G401.6 (cell line): ENCODE measurements around the gene PTGIR.

Experiments
- FAIRE-seq: peaks from 2 replicates; lab custom pipeline; 2012; peaks lifted over from hg19 to GRCh38; lab: Jason Lieb, UNC

PTGIR gene

DNA sequence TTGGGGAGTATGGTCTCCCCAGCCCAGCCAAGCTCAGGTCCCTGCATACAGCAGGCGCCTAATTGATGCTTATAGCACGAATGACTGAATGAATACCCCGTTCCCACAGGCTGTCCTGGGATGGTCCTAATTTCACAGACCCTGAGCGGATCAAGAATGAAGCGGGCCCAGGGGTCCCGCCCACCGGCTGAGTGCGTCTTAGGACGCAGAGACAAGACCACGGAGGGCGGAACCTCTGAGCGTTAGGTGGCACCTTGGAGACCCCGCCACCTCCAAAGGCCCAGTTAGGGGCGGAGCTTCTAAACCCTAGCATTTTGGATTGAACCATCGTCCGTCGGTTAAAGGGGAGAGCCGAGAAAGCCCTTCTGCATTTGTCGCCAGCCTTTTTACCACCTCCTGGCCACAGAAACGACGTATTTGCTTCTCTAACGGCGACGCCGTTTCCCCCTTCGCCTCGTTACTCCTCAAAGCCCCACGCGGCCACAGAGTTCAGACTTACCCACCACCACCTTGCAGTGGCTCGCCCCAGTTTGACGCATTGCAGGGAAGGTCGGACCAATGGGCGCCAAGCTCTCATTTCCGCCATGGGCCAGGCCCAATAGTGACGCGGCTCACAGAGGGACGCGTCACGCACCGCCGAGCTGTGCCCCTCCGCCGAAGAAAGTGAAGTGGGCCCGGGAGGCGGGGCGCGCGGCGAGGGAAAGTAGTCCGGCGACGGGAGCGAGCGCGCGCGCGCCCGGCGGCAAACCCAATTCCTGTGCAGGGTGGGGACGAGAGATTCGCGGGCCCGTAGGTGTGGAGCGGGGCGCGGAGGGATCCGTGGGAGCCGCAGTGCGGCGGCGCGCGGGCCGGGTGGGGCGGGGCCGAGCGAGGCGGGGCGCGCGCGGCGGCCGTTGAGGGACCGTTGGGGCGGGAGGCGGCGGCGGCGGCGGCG is 24.2 kb downstream of the PTGIR start:
- FAIRE-seq = peak; percentile 80

DNA sequence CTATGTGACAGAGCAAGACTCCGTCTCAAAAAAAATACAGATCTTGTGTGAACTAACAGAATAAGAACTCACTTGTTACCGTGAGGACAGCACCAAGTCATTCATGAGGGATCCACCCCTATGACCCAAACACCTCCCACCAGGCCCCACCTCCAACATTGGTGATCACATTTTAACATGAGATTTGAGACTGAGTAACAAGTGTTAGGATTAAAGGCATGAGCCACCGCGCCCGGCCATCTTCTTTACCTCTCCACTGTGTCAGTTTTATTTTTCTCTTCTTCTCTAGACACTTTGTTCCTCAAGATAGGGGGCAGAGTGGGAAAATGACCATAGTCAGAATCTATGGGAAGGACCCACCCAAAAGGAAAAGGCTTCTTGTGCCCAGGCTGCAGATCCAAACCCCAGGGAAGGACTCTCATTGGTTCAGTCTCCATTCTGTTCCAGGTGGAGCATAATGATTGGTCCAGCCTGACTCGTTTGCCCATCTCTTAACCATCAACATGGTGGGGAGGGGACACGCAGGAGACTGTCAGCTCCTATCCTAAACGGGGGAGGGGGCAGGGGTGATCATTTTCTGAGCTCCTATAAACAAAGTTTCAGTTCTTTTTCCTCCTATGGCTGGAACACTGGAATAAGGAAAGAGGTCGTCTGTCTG is 25.0 kb downstream of the PTGIR start:
- FAIRE-seq = no peak

DNA sequence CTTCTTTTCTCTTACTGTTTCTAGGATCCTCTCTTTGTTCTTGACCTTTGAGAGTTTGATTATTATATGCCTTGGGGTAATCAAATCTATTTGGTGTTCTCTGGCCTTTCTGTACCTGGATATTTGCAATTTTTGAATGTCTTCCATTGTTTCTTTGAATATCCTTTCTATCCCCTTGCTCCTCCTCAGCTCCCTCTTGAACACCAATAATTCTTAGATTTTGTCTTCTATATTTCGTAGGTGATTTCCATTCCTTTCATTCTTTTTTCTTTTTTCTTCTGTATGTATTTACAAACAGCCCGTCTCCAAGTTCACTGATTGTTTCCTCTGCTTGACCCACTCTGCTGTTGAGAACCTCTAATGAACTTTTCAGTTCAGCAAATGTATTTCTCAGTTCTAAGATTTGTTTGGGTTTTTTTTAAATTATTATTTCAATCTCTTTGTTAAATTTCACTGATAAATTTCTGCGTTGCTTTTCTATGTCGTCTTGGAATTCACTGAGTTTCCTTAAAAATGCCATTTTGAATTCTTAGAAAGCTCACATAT is 26.4 kb downstream of the PTGIR start:
- FAIRE-seq = no peak

DNA sequence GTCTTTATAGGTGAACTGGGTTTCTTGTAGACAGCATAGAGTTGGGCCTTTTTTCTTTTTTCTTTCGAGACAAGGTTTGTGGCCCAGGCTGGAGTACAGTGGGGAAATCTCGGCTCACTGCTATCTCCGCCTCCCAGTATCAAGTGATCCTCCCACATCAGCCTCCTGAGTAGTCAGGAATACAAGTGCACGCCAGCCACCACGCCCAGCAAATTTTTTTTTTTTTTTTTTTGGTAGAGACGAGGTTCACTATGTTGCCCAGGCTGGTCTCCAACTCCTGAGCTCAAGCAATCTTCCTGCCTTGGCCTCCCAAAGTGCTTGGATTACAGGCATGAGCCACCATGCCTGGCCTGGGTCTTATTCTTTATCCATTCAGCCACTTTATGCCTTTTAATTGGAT is 28.9 kb downstream of the PTGIR start:
- FAIRE-seq = no peak

DNA sequence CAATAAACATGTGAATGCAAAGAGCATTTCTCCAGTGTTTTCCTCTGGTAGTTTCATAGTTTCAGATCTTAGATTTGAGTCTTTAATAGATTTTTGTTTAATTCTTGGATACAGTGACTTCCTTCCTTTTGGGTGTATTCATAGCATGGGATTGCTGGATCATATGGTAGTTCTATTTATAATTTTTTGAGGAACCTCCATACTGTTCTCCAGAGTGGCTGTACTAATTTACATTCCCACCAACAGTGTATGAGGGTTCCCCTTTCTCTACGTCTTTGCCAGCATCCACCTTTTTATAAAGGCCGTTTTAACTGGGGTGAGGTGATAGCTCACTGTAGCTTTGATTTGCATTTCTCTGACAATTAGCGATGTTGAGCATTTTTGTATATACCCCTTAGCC is 33.0 kb downstream of the PTGIR start:
- no peak for FAIRE-seq

DNA sequence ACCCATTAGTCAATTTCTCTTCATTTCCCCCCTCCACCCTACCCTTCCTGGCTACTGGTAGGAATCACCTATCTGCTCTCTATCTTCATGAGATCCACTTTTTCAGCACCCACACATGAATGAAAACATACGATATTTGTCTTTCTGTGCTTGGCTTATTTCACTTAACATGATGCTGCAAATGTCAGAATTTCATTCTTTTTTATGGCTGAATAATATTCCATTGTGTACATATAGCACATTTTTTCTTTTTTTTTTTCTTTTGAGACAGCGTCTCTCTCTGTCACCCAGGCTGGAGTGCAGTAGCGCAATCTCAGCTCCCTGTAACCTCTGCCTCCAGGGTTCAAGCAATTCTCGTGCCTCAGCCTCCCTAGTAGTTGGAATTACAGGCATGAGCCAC is 33.6 kb downstream of the PTGIR start:
- FAIRE-seq = no peak

DNA sequence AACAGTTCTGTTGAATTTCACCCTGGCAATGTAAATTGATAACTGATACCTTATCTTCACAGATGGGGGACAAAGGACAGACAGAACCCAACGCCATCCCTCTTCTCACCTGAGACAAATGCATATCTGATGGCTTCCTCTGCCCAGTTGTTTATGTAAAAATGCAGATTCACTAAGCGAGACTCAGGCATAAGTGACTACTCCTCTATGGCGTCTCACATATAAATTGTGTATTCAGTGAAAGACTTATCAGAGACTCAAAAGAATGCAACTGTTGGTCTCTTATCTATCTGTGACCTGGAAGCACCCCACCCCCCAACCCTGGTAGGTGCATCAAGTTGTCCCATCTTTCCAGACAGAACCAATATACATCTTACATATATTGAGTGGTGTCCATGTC is 37.0 kb downstream of the PTGIR start:
- FAIRE-seq = no peak

DNA sequence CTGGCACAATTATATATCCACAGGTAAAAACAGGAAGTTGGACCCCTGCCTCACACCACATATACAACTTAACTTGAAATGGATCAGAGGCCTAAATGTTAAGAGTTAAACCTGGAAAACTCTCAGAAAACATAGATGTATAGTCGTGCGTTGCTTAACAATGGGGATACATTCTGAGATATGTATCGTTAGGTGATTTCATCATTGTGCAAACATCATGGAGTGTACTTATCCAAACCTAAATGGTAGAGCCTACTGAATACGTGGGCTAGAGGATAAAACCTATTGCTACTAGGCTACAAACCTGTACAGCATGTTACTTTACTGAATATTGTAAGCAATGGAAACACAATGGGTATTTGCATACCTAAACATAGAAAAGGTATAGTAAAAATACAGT is 38.6 kb downstream of the PTGIR start:
- no peak for FAIRE-seq

DNA sequence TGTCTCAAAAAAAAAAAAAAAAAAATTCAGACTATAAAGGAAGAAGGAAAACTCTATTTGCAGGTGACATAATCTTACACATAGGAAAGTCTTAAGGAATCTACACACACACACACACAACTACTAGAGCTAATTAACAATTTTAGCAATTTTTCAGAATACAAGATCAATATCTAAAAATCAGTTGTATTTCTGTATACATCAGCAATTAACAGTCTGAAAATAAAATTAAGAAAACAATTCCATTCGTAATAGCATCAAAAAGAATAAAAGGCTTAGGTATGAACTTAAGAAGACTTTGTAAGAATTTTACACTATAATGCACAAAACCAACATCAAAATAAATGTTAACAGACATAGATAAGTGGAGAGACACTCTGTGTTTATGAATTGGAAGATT is 39.4 kb downstream of the PTGIR start:
- FAIRE-seq = peak; percentile 15

DNA sequence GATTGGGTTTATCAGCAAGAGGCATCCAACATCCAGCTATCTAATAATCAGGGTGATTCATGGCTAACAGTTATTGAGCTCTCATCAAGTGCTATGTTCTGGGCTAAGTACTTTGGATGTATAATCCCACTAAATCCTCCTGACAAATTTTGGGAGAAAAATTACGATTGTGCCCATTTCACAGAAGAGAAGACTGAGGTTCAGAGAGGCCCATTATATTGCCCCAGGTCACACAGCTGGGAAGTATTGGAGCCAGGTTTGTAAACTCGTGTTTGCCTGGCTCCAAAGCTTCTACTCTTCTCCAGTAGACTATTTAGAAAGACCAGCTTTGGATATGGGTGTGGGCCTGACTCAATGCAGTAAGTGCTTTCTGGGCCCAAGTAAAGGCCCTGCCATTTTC is 44.6 kb downstream of the PTGIR start:
- no peak for FAIRE-seq

DNA sequence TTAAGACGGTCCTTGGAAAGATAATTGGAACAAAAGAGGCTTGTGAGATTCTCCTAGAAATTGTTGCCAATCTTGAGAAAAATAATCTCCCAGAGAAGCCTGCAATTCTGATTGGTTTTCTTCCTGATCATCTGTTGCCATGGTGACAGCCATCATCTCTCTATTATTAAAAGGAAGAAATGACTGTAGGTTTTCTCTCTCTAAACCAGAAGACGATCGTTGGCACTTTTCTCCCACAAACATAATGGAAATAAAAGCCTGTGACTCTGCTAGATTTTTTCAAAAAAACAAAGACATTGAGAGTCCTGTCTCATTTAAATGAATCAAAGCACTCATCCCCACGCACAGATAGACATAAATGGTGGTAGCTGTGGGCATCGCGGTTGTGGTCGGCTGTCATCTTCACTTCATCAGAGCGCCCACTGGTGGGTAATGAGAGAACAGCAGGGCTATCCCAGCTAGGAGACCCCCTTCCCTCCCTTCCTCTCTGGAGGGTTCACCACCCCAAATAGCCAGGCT is 45.5 kb downstream of the PTGIR start:
- FAIRE-seq = no peak

DNA sequence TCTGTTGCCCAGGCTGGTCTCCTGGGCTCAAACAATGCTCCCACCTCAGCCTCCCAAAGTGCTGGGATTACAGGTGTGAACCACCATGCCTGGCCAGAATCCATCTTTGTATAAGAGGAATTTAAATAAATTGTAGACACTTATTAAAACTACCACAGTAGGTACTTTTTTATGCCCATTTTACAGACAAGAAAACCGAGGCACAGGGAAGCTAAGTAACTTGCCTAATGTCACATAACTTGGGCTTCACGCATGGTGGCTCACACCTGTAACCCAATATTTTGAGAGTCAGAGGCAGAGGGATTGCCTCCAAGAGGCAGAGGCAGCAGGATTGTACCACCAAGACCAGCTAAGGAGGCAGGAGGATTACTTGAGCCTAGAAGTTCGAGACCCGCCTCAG is 46.4 kb downstream of the PTGIR start:
- FAIRE-seq = no peak

DNA sequence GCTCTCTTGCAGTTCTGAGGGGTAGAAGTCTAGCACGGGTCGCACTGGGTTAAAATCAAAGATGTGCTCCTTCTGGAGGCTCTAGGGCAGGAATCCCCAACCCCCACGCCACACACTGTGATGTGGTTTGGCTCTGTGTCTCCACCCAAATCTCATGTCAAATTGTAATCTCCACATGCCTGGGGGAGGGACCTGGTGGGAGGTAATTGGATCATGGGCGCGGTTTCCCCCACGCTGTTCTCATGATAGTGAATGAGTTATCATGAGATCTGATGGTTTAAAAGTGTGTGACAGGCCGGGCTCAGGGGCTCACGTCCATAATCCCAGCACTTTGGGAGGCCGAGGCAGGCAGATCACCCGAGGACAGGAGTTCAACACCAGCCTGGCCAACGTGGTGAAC is 50.4 kb downstream of the PTGIR start:
- FAIRE-seq = no peak

DNA sequence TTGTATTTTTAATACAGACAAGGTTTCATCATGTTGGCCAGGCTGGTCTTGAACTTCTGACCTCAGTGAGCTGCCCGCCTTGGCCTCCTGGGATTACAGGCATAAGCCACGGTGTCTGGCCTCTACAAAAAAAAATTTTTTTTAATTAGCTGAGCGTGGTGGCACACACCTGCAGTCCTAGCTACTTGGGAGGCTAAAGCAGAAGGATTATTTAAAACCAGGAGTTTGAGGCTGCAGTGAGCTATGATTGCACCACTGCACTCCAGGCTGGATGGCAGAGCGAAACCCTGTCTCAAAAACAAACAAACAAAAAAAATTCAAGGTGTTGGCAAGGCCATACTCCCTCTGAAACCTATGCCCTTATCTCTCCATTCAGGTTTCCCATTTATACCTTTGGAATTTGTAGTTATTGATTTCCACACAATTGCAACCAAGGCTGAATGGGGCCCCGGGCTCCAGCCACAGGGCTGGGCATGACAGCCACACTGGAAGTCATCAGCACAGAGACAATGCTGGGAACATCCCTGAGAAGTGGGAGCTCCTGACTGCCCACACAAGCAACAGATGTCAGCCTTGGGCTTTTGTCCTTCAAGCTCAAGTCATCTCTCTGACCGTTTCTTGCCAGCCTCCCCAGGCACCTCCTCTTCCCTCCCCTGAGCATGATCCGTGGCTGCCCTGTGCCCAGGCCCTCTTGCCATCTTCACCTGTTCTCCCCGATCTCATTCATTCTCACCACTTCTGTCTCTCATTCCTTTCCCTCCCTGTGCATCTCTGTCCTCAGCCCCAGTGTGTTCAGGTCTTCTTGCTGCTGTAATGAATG is 51.0 kb downstream of the PTGIR start:
- no peak for FAIRE-seq

DNA sequence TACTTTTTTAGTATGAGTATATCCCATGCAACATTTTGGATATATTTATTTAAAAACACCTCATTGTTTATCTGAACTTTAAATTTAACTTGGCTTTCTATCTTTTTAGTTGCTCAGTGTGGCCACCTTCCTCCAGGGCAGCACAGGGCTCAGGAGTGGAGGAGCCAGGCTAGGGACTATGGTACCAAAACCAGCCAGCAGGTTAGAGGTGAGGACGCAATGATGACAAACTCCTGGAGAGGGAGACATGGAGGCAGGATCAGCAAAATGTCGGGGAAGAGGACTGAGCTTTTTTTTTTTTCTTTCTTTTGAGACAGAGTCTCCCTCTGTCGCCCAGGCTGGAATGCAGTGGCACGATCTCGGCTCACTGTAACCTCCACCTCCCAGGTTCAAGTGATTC is 53.4 kb downstream of the PTGIR start:
- FAIRE-seq = peak; percentile 17
